SK-N-SH (cell line): ENCODE measurements around the gene ATXN10.

Experiments
- CTCF ChIP-seq: fragments of 200-600 bp; sonication (generic); IDR thresholded peaks from 2 replicates; pipeline ENCODE4 v1.6.1; 2017; ENCODE audit warnings: antibody characterized with exemption, mild to moderate bottlenecking, moderate library complexity
- EP300 ChIP-seq, 2 experiments: IDR thresholded peaks; 2 replicates each; pipeline versions ENCODE4 v1.4.0 to v1.6.1; 2012; ENCODE audit warnings: borderline replicate concordance in 1 of 2, low read depth in 1 of 2, low read length in 1 of 2
- MXI1 ChIP-seq: IDR thresholded peaks from 2 replicates; pipeline ENCODE4 v1.6.1; 2012; ENCODE audit warnings: mild to moderate bottlenecking, low read depth, low read length, improper control_type of control experiment
- POLR2AphosphoS5 ChIP-seq: IDR thresholded peaks from 2 replicates; pipeline ENCODE4 v1.6.1; 2012; ENCODE audit warnings: low read depth, low read length

DNA sequence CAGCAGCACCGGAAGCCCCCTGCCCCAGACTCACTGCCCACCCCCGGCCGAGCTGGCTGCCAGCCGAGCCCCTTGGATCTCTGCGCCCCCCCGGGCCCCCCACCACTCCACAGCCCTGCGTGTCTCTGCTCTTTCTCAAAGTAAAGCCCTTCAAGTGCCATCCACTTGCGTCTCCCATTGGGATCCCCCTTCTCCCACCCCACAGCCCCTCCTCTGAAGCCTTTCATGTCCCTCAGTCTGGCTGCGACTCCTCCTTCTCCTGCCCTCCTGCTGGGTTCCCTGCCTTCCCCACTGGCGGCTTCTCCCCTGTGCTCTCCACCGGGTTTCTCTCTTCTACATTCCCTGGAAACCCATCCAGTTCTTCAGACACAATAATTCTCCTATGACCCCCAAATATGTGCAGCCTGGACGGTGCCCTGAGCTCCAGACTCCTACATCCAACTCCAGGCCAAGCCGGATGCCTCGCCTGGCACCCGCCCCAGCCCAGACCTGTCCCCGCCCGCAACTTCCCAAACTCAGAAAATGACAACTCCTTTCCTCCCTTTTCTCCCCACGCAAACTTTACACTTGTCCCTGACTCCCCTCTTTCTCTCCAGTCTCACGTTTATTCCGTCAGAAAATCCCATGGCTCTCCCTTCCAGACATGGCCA, 196.4 kb downstream of the ATXN10 start:
- TF ChIP-seq CTCF (no peak), MXI1 (no peak), POLR2AphosphoS5 (no peak), EP300 (IDR thresholded peaks at IDR 0.05; ENCODE audit: borderline replicate concordance in 1 of 2, low read depth in 1 of 2, low read length in 1 of 2) (no peak)
